PC-9 (cell line): Measurements from ENCODE around the gene ZNF280A. TPM values are rescaled to one million over a fixed set of nuclear protein-coding genes. Genes with fewer than 3 reads are reported as not detected.

Source experiments
- BruUV-seq: library from RNA; stranded (reverse); fragments of 400-500 nt; replicated peaks from 2 replicates; lab custom pipeline; 2021; lab: Mats Ljungman, UMichigan
- CTCF ChIA-PET: fragments of 300-600 bp; sonication (Branson Sonifier 250); formaldehyde crosslinking; loops from one replicate; lab custom pipeline; 2022; ENCODE audit warnings: antibody characterized with exemption; lab: Charles Lee
- POLR2A ChIA-PET: fragments of 300-600 bp; sonication (Branson Sonifier 250); formaldehyde crosslinking; loops from one replicate; lab custom pipeline; 2022; ENCODE audit warnings: antibody characterized with exemption; ENCODE audit not compliant: unreplicated experiment; lab: Charles Lee
- DNase-seq, 2 experiments: peaks; one replicate each; pipeline versions ENCODE4 v3.0.0 to v3.0.0-alpha.2; 2015 to 2022; ENCODE audit warnings: mixed read lengths in 1 of 2
- H2AFZ ChIP-seq: fragments of 200-600 bp; sonication (generic); 2 replicates; pipeline ENCODE4 v1.8.1; 2017; ENCODE audit warnings: antibody characterized with exemption
- H3F3A ChIP-seq: fragments of 200-600 bp; sonication (generic); 2 replicates; pipeline ENCODE4 v1.8.1; 2017; ENCODE audit warnings: antibody characterized with exemption, mild to moderate bottlenecking, low read depth; ENCODE audit not compliant: insufficient read depth
- H3K27ac ChIP-seq: fragments of 200-600 bp; sonication (generic); 2 replicates; pipeline ENCODE4 v1.6.1; 2016; ENCODE audit warnings: mixed run types
- H3K27me3 ChIP-seq: fragments of 200-600 bp; sonication (generic); 2 replicates; pipeline ENCODE4 v1.6.1; 2016; ENCODE audit warnings: low read depth, mixed run types; ENCODE audit not compliant: insufficient read depth
- H3K36me3 ChIP-seq: fragments of 200-600 bp; sonication (generic); 2 replicates; pipeline ENCODE4 v1.6.1; 2016; ENCODE audit warnings: low read depth, mixed run types
- H3K4me1 ChIP-seq: fragments of 200-600 bp; sonication (generic); replicated peaks from 2 replicates; pipeline ENCODE4 v1.6.1; 2016; ENCODE audit warnings: mixed run types; ENCODE audit not compliant: insufficient read depth
- H3K4me2 ChIP-seq: fragments of 200-600 bp; sonication (generic); 2 replicates; pipeline ENCODE4 v1.6.1; 2017; ENCODE audit warnings: mixed run types
- H3K4me3 ChIP-seq: fragments of 200-600 bp; sonication (generic); 2 replicates; pipeline ENCODE4 v1.6.1; 2016; ENCODE audit warnings: mixed run types
- H3K79me2 ChIP-seq: fragments of 200-600 bp; sonication (generic); 2 replicates; pipeline ENCODE4 v1.6.1; 2017; ENCODE audit warnings: low read depth, mixed run types
- H3K9me2 ChIP-seq: fragments of 200-600 bp; sonication (generic); 2 replicates; pipeline ENCODE4 v1.8.1; 2017; ENCODE audit warnings: mild to moderate bottlenecking; ENCODE audit not compliant: insufficient read depth
- H3K9me3 ChIP-seq: fragments of 200-600 bp; sonication (generic); 2 replicates; pipeline ENCODE4 v1.8.1; 2016; ENCODE audit warnings: low read depth; ENCODE audit not compliant: insufficient read depth
- H4K20me1 ChIP-seq: fragments of 200-600 bp; sonication (generic); 2 replicates; pipeline ENCODE4 v1.8.1; 2017; ENCODE audit not compliant: insufficient read depth
- CTCF ChIP-seq: fragments of 200-600 bp; sonication (generic); conservative IDR thresholded peaks from 2 replicates; pipeline ENCODE4 v1.6.1; 2017; ENCODE audit warnings: mixed run types, antibody characterized with exemption, mild to moderate bottlenecking, moderate library complexity
- EZH2 ChIP-seq: fragments of 200-600 bp; sonication (generic); IDR thresholded peaks from 2 replicates; pipeline ENCODE4 v1.8.0; 2017; ENCODE audit warnings: antibody characterized with exemption, low read depth
- intact Hi-C: fragments of 100-400 bp; cut with micrococcal nuclease; formaldehyde crosslinking; loops from one replicate; pipeline ENCODE4 v1.10.0; 2022; ENCODE audit not compliant: unreplicated experiment
- total RNA-seq: library from RNA; stranded (reverse); gene quantifications from 2 replicates; pipeline ENCODE4 v1.2.3, GENCODE V29; 2021

The ZNF280A gene
- total RNA-seq, 1 experiment from 2014 or later = not detected

GRCh38 chr22:22463855-22464540 is 56.1 kb downstream of the ZNF280A start:
- CTCF ChIA-PET = interaction anchor here (0.5 to 0.7 kb wide), 2 partner anchors 160 to 327 kb away, joined by 3 read pairs; no protein-coding TSS in a partner anchor
- H3K4me2 ChIP-seq = no peak overlapping the region

More at GRCh38 chr22:22463855-22464540, 56.1 kb downstream of the ZNF280A start:
- no TSS peak for BruUV-seq
- no peak overlapping the region for H3K27ac ChIP-seq
- no peak overlapping the region for H3K4me3 ChIP-seq
- no peaks in the 10 kb centered on the region for H3K79me2 ChIP-seq
- H3F3A ChIP-seq = no peaks in the 10 kb centered on the region
- peaks cover 20% of the 10 kb centered on the region; the same call in 1 of the 2 replicates for H3K27me3 ChIP-seq
- peak in 1 of 2 experiments; percentile 33 for DNase-seq
- peaks cover 9% of the 10 kb centered on the region for H3K9me3 ChIP-seq
- no peaks in the 10 kb centered on the region for H3K36me3 ChIP-seq
- no peaks in the 10 kb centered on the region for H3K4me1 ChIP-seq
- POLR2A ChIA-PET = no interaction called here
- TF ChIP-seq EZH2 (no peak), CTCF (peak; percentile 93)
- intact Hi-C loops = loop anchor here (1.0 kb wide), 1 partner anchor 492 kb away; no protein-coding TSS in a partner anchor
- H3K9me2 ChIP-seq = no peaks in the 10 kb centered on the region
- H2AFZ ChIP-seq = no peak overlapping the region
- no peaks in the 10 kb centered on the region for H4K20me1 ChIP-seq

Other genes starting within 250 kb of the ZNF280A start
- 1.7 and 1.8 TPM in 2 replicates for gene ZNF280B, start 11.5 kb downstream of the ZNF280A start, total RNA-seq
- not detected in 2 replicates for gene PRAME, start 39.0 kb upstream of the ZNF280A start, total RNA-seq
- gene GGTLC2, start 124.3 kb upstream of the ZNF280A start, total RNA-seq = not detected in 2 replicates